GM21367 (cell line): ENCODE results near the gene IFNL4.
"Not testable (repeated sequence)": the region's sequence is repeated elsewhere in the genome, so short reads cannot be mapped to it uniquely, and the experiment has no call there.

ENCODE experiments used
- ATAC-seq: cut with Tn5 transposase; IDR thresholded peaks from one replicate; pipeline ENCODE4 v1.9.1; 2021; ENCODE audit not compliant: unreplicated experiment

The IFNL4 gene

DNA sequence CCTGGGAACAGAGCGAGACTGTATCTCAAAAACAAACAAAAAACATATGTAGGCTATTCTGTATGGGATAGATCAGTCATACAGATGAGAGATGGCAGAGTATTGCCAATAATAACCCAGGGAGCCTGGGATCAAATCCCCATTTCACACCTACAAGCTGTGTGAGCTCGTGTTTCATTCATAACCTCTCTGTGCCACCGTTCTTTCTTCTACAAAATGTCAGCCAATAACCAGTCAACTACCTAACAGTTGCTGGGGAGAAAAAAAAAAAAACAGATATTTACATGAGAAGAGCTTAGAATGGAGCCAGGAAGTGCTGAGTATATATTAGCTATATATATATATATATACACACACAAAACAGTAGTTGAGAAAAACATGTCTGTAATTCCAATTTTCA is 13.0 kb upstream of the IFNL4 start:
- ATAC-seq = no peak

DNA sequence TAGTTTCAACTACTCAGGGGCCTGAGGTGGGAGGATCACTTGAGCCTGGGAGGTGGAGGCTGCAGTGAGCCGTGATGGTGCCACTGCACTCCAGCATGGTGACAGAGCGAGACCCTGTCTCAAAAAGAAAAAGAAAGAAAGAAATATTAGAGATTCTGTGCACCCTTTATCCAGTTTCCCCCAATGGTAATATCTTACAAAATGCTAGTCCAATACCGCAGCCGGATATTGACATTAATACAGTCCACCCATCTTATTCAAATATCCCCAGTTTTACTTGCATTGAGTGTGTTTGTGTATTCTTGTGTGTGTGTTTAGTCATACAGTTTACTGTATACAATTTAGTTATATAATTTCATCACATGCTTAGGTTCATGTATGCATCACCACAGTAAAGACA is 8.6 kb upstream of the IFNL4 start:
- no peak for ATAC-seq

- no peak for ATAC-seq
Observed at GRCh38 chr19:39254531-39255345, 6.1 kb upstream of the IFNL4 start.

DNA sequence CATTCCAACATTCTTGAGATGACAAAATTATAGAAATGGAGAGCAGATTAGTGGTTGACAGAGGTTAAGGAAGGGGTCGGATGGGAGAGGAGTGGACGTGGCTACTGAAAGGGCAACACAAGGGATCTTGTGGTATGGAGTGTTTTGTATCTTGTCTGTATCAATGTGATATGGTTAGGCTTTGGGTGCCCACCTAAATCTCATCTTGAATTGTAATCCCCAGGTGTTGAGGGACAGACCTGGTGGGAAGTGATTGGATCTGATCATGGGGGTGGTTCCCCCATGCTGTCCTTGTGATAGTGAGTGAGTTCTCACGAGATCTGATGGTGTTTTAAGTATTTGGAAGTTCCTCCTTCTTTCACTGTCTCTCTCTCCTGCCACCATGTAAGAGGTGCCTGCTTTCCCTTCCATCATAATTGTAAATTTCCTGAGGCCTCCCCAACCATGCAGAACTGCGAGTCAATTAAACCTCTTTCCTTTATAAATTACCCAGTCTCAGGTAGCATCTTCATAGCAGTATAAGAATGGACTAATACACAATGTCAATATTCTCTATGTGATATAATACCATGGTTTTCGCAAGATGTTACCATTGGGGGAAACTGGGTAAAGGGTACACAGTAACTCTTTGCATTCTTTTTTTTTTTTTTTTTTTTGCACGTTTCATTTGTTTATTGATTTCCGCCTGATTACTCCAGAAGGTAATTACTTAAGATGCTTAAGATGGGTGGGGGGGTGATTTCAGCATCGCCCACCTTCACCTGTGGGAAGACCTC is 4.9 kb upstream of the IFNL4 start:
- no peak for ATAC-seq

GRCh38 chr19:39252458-39252857 is 3.8 kb upstream of the IFNL4 start:
- no peak for ATAC-seq

DNA sequence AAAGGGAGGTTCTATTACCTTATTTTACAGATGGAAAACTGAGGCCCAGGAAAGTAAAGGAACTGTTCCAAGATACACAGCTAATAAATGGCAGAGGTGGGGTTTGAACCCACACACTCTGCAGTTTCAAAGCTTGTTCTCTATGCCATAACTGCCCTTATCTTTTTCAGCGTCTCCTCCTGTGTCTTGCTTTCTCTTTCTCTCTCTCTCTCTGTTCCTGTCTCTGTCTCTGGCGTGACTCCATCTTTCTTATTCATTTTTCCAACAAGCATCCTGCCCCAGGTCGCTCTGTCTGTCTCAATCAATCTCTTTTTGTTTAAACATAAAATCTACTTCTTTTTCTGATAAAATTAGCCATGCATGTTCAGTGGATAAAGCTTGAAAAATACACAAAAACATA is 3.2 kb upstream of the IFNL4 start:
- no peak for ATAC-seq

DNA sequence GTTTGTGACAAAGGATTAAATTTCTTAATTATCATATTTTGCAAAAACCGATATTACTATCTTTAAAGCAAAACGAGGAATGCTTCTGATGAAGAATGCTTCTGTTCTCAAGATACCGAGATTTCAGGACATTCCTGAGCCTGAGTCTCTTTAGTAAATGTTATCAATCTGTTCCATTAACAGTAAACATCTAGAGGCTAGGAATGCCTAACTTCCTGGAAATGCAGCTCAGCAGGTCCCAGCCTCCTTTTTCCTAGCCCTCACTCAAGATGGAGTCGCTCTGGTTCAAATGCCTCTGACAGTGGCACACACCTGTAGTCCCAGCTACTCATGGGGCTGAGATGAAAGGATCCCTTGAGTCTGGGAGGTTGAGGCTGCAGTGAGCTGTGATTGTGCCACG is 2.4 kb upstream of the IFNL4 start:
- no peak for ATAC-seq

GRCh38 chr19:39247701-39248664 is 673 bp downstream of the IFNL4 start:
- no peak for ATAC-seq

DNA sequence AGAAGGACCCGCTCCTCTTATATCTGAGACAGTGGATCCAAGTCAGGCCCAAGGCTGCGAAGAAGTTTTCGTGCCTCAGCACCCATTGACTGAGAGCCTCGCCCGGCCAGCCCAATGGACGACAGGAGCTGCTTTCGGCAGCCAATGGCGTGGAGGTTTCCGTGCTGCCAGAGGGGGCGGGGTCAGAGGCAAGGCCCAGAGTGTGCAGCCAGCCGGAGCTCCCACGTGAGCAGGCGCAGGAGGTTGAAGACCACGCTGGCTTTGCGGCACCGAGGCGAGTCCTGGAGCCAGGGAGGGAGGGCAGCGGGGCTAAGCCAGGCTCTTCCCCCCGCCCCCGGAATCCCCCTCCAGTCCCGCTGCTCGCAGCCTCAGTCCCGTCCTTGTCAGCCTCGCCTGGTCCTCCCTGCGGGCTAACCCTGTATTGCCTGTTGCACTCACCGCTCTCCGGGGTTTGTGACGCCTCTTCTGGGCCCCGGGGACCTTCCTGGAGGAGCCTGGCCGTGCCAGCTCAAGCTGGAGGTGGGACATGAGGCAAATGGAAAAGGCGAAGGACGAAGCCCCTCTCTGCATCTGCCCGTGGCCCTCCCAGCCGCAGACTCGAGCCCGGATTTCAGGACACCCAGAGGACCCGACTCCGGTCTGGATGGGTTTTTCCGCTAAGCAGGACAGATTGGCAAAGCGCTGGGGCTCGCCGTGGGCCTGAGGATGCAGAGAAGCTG is 1.5 kb downstream of the IFNL4 start:
- no peak for ATAC-seq

DNA sequence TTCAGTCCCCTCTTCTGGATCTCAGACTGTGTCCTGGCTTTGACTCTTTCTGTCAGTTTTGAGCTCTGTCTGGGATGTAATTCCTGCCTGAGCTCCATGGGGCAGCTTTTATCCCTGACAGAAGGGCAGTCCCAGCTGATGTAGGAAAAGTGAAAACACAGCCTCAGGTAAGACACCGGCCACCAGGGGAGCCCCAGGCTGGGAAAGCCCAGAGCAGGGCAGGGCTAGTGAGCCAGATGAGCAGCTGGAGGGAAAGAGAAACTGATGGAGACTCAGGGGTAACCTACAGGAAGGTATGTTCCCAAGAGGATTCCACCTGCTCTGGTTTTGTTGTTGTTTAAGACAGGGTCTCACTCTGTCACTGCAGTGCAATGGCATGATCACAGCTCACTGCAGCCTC is 3.5 kb downstream of the IFNL4 start:
- ATAC-seq = not testable (repeated sequence)

- ATAC-seq = not testable (repeated sequence)
Observed at GRCh38 chr19:39244410-39245100, 4.1 kb downstream of the IFNL4 start, which contains the start of gene IFNL3. Gene IFNL3 (minus strand): TSS chr19:39245006. CDS start chr19:39244967, 39 bp downstream.

- ATAC-seq = not testable (repeated sequence)
Observed at GRCh38 chr19:39243741-39244140, 4.9 kb downstream of the IFNL4 start.

DNA sequence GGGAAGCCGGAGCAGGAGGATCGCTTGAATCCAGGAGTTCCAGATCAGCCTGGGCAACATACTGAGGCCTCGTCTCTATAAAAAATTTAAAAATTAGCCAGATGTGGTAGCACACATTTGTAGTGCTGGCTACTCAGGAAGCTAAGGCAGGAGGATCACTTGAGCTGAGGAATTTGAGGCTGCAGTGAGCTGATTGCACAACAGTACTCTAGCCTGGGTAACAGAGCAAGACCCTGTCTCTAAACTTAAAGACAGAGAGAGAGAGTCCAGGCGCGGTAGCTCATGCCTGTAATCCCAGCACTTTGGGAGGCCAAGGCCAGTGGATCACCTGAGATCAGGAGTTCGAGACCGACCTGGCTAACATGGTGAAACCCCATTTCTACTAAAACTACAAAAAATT is 8.2 kb downstream of the IFNL4 start:
- no peak for ATAC-seq

GRCh38 chr19:39238944-39239343 is 9.7 kb downstream of the IFNL4 start:
- no peak for ATAC-seq

GRCh38 chr19:39238209-39238608 is 10.4 kb downstream of the IFNL4 start:
- ATAC-seq = no peak

- ATAC-seq = no peak
Observed at GRCh38 chr19:39237200-39238184, 11.2 kb downstream of the IFNL4 start.

- ATAC-seq = no peak
Observed at GRCh38 chr19:39236527-39236926, 12.1 kb downstream of the IFNL4 start.

- no peak for ATAC-seq
Observed at GRCh38 chr19:39232708-39233107, 15.9 kb downstream of the IFNL4 start.
